Heart left ventricle (tissue), 13 donors: ENCODE measurements around the gene ARSG.

Experiments used
- CTCF ChIP-seq, 12 donors: fragments of 200-600 bp; sonication (generic) in 4 of 12; IDR thresholded peaks; one replicate each; pipeline versions ENCODE4 v1.5.0 to v1.8.0; 2018 to 2022; ENCODE audit warnings: antibody characterized with exemption in 12 of 12, mild to moderate bottlenecking in 5 of 12
- POLR2A ChIP-seq, 2 donors: fragments of 450-650 bp; IDR thresholded peaks; one replicate each; pipeline ENCODE4 v1.6.1; 2017; ENCODE audit warnings: antibody characterized with exemption in 2 of 2, mild to moderate bottlenecking in 2 of 2, moderate library complexity in 2 of 2
- donor health status: ischemic (EF 13 %, LVEDD 7.1; RV severe dilation, severe dysfunction).
- donor health status: DM: no; HTN: yes; CAD: no.
- donor health status: DM: no; HTN: no; CAD: no.
- donor health status: ischemic (EF 25% LVEDD 6.9; RV normal size, moderate dysfunction).
- donor health status: ischemic (EF 25% LVEDD 5.7; RV mildly dilated, moderate dysfunction).
- donor health status: ischemic (EF 35%, LVEDD 5.7; RV mildly dilated, moderate dysfunction).
- donor health status: nonischemic (EF 11% LVEDD 7.7; RV severe dilation, severe dysfunction).
- donor health status: DM: yes; HTN: yes; CAD: no.
- donor health status: PGD.
- donor health status: ischemic (EF 29% LVEDD 5.4; RV normal size, mild dysfunction).
- donor health status: nonischemic (EF 23%, LVEDD 6.1; RV moderate dilation, normal function).

- no peak for TF ChIP-seq CTCF (IDR thresholded peaks at IDR 0.05)
- TF ChIP-seq POLR2A (IDR thresholded peaks at IDR 0.05), result no peak
These were observed 884 bp upstream of the ARSG start for GRCh38 chr17:68290268-68290954.
